KMS-11 (cell line): ENCODE results near the gene STX19.

Experiments
- H2AFZ ChIP-seq: fragments of 200-600 bp; sonication (generic); 2 replicates; pipeline ENCODE4 v1.6.1; 2016; ENCODE audit warnings: antibody characterized with exemption, mixed run types, low read depth
- H3K27ac ChIP-seq: fragments of 200-600 bp; sonication (generic); 2 replicates; pipeline ENCODE4 v1.6.1; 2016; ENCODE audit warnings: mild to moderate bottlenecking, mixed run types
- H3K27me3 ChIP-seq: fragments of 200-600 bp; sonication (generic); 2 replicates; pipeline ENCODE4 v1.6.1; 2017; ENCODE audit warnings: mild to moderate bottlenecking, low read depth, mixed run types, moderate library complexity; ENCODE audit not compliant: insufficient read depth
- H3K36me3 ChIP-seq: fragments of 200-600 bp; sonication (generic); 2 replicates; pipeline ENCODE4 v1.6.1; 2017; ENCODE audit warnings: mild to moderate bottlenecking, mixed run types; ENCODE audit not compliant: insufficient read depth
- H3K4me1 ChIP-seq: fragments of 200-600 bp; sonication (generic); 2 replicates; pipeline ENCODE4 v1.6.1; 2016; ENCODE audit warnings: mild to moderate bottlenecking, low read depth, mixed run types; ENCODE audit not compliant: poor library complexity, severe bottlenecking
- H3K4me2 ChIP-seq: fragments of 200-600 bp; sonication (generic); 2 replicates; pipeline ENCODE4 v1.7.0; 2016; ENCODE audit warnings: mild to moderate bottlenecking, mixed run types
- H3K4me3 ChIP-seq: fragments of 200-600 bp; sonication (generic); IDR thresholded peaks from 2 replicates; pipeline ENCODE4 v1.6.1; 2017; ENCODE audit warnings: low read depth, low read length, mixed read lengths; ENCODE audit not compliant: insufficient read depth
- H3K79me2 ChIP-seq: fragments of 200-600 bp; sonication (generic); 2 replicates; pipeline ENCODE4 v1.6.1; 2016; ENCODE audit warnings: low read depth, mixed run types; ENCODE audit not compliant: insufficient read depth
- H3K9ac ChIP-seq: fragments of 200-600 bp; sonication (generic); 2 replicates; pipeline ENCODE4 v1.6.1; 2016; ENCODE audit warnings: mild to moderate bottlenecking, mixed run types
- H4K20me1 ChIP-seq: fragments of 200-600 bp; sonication (generic); 2 replicates; pipeline ENCODE4 v1.6.1; 2016; ENCODE audit warnings: mild to moderate bottlenecking, mixed run types; ENCODE audit not compliant: insufficient read depth
- TF ChIP-seq, protein P1 (sequence below): fragments of 200-600 bp; sonication (generic); conservative IDR thresholded peaks from 2 replicates; pipeline ENCODE4 v1.6.1; 2017; ENCODE audit warnings: low read depth, mild to moderate bottlenecking, antibody characterized with exemption, low read length, moderate library complexity, mixed read lengths

The STX19 gene, protein sequence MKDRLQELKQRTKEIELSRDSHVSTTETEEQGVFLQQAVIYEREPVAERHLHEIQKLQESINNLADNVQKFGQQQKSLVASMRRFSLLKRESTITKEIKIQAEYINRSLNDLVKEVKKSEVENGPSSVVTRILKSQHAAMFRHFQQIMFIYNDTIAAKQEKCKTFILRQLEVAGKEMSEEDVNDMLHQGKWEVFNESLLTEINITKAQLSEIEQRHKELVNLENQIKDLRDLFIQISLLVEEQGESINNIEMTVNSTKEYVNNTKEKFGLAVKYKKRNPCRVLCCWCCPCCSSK

DNA sequence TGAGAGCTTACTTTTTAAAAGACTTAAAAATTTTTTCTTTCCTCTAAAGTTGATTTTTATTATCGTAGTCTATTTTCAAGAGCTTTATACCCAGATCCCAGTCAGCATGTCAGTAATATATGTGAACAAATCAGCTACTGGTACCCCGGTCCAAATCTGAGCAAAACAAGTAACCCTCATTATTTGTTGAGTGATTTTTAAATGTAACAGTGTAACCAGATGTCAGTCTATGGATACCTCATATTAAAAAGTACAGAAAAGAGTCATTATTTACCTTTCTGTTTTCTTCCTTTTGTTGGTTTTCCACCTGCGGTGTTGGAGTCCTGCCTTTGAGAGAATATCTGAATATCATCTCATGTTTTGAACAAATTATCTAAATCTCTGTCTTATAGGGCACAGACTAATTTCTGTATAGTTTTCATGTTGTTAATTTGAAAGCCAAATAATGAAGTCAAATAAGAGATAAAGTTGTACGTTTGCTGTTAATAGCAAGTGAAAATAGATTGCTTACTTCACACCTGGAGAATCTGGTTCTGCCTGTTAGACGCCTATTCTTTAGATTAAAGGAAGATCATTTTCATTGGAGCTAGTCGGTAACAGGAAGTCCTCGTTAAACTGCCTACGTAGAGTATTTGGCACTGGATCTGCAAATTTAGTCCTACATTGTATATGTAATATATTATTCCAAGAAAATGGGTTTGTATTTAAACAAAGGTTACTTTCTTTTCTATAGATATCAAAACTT is at the start of gene STX19:
STX19 (minus strand) TSS at position 505 of the 745 bp plus-strand sequence. CDS start 13,328 bp downstream, outside the sequence.
- Histone ChIP-seq H3K4me2 (no peak within 1 kb of the TSS), H3K27me3 (no peaks in the 10 kb centered on the region), H2AFZ (no peak within 1 kb of the TSS), H4K20me1 (no peaks in the 10 kb centered on the region), H3K27ac (no peak within 1 kb of the TSS), H3K79me2 (no peaks in the 10 kb centered on the region), H3K36me3 (no peaks in the 10 kb centered on the region), H3K9ac (no peak within 1 kb of the TSS), H3K4me3 (no peak within 1 kb of the TSS), H3K4me1 (no peaks in the 10 kb centered on the region)
- TF ChIP-seq, protein P1, sequence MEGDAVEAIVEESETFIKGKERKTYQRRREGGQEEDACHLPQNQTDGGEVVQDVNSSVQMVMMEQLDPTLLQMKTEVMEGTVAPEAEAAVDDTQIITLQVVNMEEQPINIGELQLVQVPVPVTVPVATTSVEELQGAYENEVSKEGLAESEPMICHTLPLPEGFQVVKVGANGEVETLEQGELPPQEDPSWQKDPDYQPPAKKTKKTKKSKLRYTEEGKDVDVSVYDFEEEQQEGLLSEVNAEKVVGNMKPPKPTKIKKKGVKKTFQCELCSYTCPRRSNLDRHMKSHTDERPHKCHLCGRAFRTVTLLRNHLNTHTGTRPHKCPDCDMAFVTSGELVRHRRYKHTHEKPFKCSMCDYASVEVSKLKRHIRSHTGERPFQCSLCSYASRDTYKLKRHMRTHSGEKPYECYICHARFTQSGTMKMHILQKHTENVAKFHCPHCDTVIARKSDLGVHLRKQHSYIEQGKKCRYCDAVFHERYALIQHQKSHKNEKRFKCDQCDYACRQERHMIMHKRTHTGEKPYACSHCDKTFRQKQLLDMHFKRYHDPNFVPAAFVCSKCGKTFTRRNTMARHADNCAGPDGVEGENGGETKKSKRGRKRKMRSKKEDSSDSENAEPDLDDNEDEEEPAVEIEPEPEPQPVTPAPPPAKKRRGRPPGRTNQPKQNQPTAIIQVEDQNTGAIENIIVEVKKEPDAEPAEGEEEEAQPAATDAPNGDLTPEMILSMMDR = no peak

DNA sequence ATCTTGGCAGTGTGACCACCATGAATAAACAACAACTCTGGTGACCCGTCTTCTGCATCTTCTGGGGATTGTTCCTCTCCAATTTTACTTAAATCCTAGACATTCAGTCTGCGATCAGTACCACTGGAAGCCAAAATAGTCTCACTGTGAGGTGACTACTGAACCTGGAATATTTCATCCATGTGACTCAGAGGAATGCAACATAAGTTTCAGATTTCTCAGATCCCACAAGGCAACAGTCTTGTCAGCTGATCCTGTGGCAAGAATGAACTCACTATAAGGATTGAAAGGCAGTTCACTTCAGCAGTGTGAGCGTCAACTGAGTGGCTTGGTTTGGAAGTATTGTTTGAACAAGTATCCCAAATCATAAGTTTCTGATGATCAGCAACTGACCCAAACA is 47.7 kb upstream of the STX19 start:
- Histone ChIP-seq H3K79me2 (0 out of 2 replicates have a peak, but pooled peaks cover 3% of the 10 kb centered on the region), H3K36me3 (no peaks in the 10 kb centered on the region), H2AFZ (no peak overlapping the region), H3K4me1 (peaks cover 13% of the 10 kb centered on the region), H3K4me2 (no peak overlapping the region), H4K20me1 (no peaks in the 10 kb centered on the region), H3K4me3 (no peak overlapping the region), H3K9ac (no peak overlapping the region), H3K27me3 (no peaks in the 10 kb centered on the region), H3K27ac (no peak overlapping the region)
- TF ChIP-seq, protein P1 = no peak

DNA sequence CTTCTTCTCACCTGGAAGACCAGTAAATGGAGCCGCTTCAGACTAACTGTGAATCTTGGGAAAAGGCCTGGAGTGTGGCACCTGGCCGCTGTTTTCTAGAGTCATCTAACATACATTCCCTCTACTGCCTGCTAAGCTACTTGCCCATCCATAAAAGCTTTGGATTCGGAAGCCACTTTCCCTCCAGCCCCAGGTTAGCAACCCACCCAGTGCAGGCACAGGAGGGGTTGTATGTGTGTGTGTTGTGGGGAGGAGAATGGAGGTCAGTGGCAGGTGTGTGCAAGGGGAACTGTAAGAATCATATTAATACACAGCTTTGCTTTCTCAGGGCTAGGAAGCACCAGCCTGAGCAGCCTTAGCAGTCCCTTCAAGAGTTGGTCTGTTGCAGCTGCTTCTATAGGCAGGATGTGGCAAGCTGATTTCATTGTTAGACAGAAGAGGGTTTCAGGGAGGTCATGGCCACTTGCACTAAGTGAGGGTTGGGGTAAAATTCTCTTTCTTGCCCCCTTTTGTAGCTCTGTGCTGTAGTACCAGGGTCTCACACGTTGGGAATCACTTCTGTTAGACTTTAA is 43.4 kb upstream of the STX19 start:
- TF ChIP-seq, protein P1 = no peak
- Histone ChIP-seq H3K4me3 (no peak overlapping the region), H3K4me1 (peaks cover 37% of the 10 kb centered on the region), H3K36me3 (no peaks in the 10 kb centered on the region), H3K27me3 (no peaks in the 10 kb centered on the region), H3K4me2 (no peak overlapping the region), H3K27ac (no peak overlapping the region), H4K20me1 (no peaks in the 10 kb centered on the region), H2AFZ (no peak overlapping the region), H3K9ac (no peak overlapping the region), H3K79me2 (0 out of 2 replicates have a peak, but pooled peaks cover 5% of the 10 kb centered on the region)

DNA sequence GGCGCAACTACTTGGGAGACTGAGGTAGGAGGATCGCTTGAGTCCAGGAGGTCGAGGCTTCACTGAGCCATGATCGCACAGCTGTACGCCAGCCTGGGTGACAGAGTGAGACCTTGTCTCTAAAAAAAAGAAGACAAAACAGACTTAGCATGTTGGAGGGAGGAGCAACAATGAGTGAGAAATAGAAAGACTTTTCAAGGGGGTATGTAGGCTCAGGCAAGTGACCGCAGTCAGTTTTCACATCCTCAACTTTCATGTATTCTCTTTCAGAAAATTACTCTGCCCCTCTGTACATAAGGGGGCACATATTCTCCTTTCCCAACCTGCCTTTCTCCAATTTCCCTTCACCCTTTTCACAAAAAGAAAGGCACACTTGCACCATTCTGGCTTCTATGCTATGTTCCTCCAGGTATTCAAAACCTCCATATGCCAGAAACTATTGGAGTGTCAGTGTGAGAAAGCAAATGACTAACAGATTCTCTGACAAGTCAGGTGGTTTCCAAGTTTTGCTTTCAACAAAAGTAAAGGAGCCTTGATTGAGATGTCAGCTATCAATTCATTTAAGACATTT is 42.0 kb upstream of the STX19 start:
- 0 out of 2 replicates have a peak, but pooled peaks cover 5% of the 10 kb centered on the region for H3K79me2 ChIP-seq
- H3K4me1 ChIP-seq = peaks cover 37% of the 10 kb centered on the region
- H3K4me3 ChIP-seq = no peak overlapping the region
- H3K9ac ChIP-seq = no peak overlapping the region
- no peak overlapping the region for H3K4me2 ChIP-seq
- H3K27ac ChIP-seq = no peak overlapping the region
- H2AFZ ChIP-seq = no peak overlapping the region
- no peaks in the 10 kb centered on the region for H3K36me3 ChIP-seq
- TF ChIP-seq, protein P1 = no peak
- H3K27me3 ChIP-seq = no peaks in the 10 kb centered on the region
- H4K20me1 ChIP-seq = no peaks in the 10 kb centered on the region
